Chondrocyte (in vitro differentiated cells): Measurements from ENCODE around the gene LITAF. TPM values are rescaled to one million over a fixed set of nuclear protein-coding genes. Genes with fewer than 3 reads are reported as not detected.

Experiments
- DNase-seq: peaks from one replicate; pipeline ENCODE4 v3.0.0; 2021; ENCODE audit warnings: mixed read lengths, low spot score
- H3K27ac Mint-ChIP-seq: one replicate; pipeline ENCODE4 v1.8.0; 2021; ENCODE audit warnings: mild to moderate bottlenecking, moderate library complexity, mixed read lengths; ENCODE audit not compliant: unreplicated experiment
- H3K27me3 Mint-ChIP-seq: 2 replicates; pipeline ENCODE4 v1.8.0; 2021; ENCODE audit warnings: low read depth, mixed read lengths
- H3K36me3 Mint-ChIP-seq: 2 replicates; pipeline ENCODE4 v1.8.0; 2021; ENCODE audit warnings: low read depth, mixed read lengths
- H3K4me1 Mint-ChIP-seq: 2 replicates; pipeline ENCODE4 v1.8.0; 2021; ENCODE audit warnings: low read depth, mild to moderate bottlenecking, mixed read lengths
- H3K4me3 Mint-ChIP-seq: one replicate; pipeline ENCODE4 v1.8.0; 2021; ENCODE audit warnings: mild to moderate bottlenecking, moderate library complexity, mixed read lengths; ENCODE audit not compliant: unreplicated experiment
- H3K9me3 Mint-ChIP-seq: 2 replicates; pipeline ENCODE4 v1.8.0; 2021; ENCODE audit warnings: low read depth, mixed read lengths
- CTCF ChIP-seq: fragments of 200-600 bp; sonication (generic); IDR thresholded peaks from 2 replicates; pipeline ENCODE4 v1.5.0; 2021; ENCODE audit warnings: antibody characterized with exemption, mild to moderate bottlenecking, moderate library complexity
- total RNA-seq: library from RNA; stranded (reverse); gene quantifications from 3 replicates; pipeline ENCODE4 v1.2.1, GENCODE V29; 2021

Gene LITAF
- total RNA-seq, 1 donor from 2014 or later, result 91.9 TPM

- no peaks in the 10 kb centered on the region for H3K27me3 Mint-ChIP-seq
- DNase-seq, result no peak
- no peaks in the 10 kb centered on the region for H3K9me3 Mint-ChIP-seq
- H3K36me3 Mint-ChIP-seq, result no peaks in the 10 kb centered on the region
- peak overlapping the region; percentile 60 for H3K27ac Mint-ChIP-seq
- peaks cover 80% of the 10 kb centered on the region for H3K4me1 Mint-ChIP-seq
- no peak overlapping the region for H3K4me3 Mint-ChIP-seq
- TF ChIP-seq CTCF, result no peak
These were observed 42.6 kb upstream of the LITAF start for GRCh38 chr16:11629071-11630030.

- H3K27ac Mint-ChIP-seq, result peak overlapping the region; percentile 91
- no peak for DNase-seq
- H3K4me1 Mint-ChIP-seq, result peaks cover 70% of the 10 kb centered on the region
- H3K9me3 Mint-ChIP-seq, result no peaks in the 10 kb centered on the region
- H3K4me3 Mint-ChIP-seq, result no peak overlapping the region
- no peak for TF ChIP-seq CTCF
- no peaks in the 10 kb centered on the region for H3K36me3 Mint-ChIP-seq
- H3K27me3 Mint-ChIP-seq, result no peaks in the 10 kb centered on the region
These were observed 41.2 kb upstream of the LITAF start for GRCh38 chr16:11627822-11628457.

GRCh38 chr16:11627292-11627663, 40.6 kb upstream of the LITAF start:
- H3K27ac Mint-ChIP-seq, result peak overlapping the region; percentile 91
- peaks cover 68% of the 10 kb centered on the region for H3K4me1 Mint-ChIP-seq
- no peaks in the 10 kb centered on the region for H3K9me3 Mint-ChIP-seq
- H3K4me3 Mint-ChIP-seq, result no peak overlapping the region
- no peaks in the 10 kb centered on the region for H3K27me3 Mint-ChIP-seq
- no peak for TF ChIP-seq CTCF
- no peak for DNase-seq
- H3K36me3 Mint-ChIP-seq, result no peaks in the 10 kb centered on the region

GRCh38 chr16:11626657-11627291, 40.1 kb upstream of the LITAF start:
- Mint-ChIP-seq H3K27me3 (no peaks in the 10 kb centered on the region), H3K9me3 (no peaks in the 10 kb centered on the region), H3K36me3 (no peaks in the 10 kb centered on the region), H3K4me3 (no peak overlapping the region), H3K4me1 (peaks cover 68% of the 10 kb centered on the region), H3K27ac (peak overlapping the region; percentile 61)
- TF ChIP-seq CTCF, result no peak
- no peak for DNase-seq

- Mint-ChIP-seq H3K4me1 (peaks cover 63% of the 10 kb centered on the region), H3K27ac (no peak overlapping the region), H3K36me3 (no peaks in the 10 kb centered on the region), H3K27me3 (no peaks in the 10 kb centered on the region), H3K9me3 (no peaks in the 10 kb centered on the region), H3K4me3 (no peak overlapping the region)
- no peak for TF ChIP-seq CTCF
- DNase-seq, result no peak
These were observed 39.0 kb upstream of the LITAF start for GRCh38 chr16:11625769-11626168.
